NCI-H2227 treated with DMSO at 0.1 percent for 48 hours (cell line): ENCODE results near the gene PDSS2.
"Not testable (repeated sequence)": the region's sequence is repeated elsewhere in the genome, so short reads cannot be mapped to it uniquely, and the experiment has no call there.

ENCODE experiments used
- DNase-seq: peaks from one replicate; lab custom pipeline; 2025; lab: John Stamatoyannopoulos, UW

Gene PDSS2

GRCh38 chr6:107216197-107216933, 243.0 kb downstream of the PDSS2 start:
- DNase-seq: no peak

DNA sequence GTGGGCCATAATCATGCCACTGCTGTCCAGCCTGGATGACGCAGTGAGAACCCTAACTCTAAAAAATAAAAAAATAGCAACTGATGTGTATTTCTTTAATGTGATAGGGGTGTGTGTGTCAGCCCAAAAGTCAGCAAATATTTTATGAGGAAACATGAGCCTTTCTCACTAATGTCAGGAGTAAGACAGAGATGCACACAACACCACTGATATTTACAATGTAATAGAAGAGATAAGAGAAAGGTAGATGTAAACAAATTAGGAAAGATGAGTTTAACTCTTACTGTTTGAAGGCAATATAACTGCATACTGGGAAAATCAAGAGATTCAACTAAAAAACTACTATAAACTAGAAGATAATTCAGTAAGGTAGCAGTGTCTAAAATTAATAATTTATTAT, 244.0 kb downstream of the PDSS2 start:
- no peak for DNase-seq

GRCh38 chr6:107214655-107215054, 244.7 kb downstream of the PDSS2 start:
- DNase-seq: no peak

- no peak for DNase-seq
These were observed 249.7 kb downstream of the PDSS2 start for GRCh38 chr6:107209406-107210305.

- no peak for DNase-seq
These were observed 252.0 kb downstream of the PDSS2 start for GRCh38 chr6:107207251-107207873.

GRCh38 chr6:107205058-107205998, 254.0 kb downstream of the PDSS2 start:
- DNase-seq: no peak

GRCh38 chr6:107202876-107203468, 256.4 kb downstream of the PDSS2 start:
- DNase-seq: no peak

- DNase-seq: no peak
These were observed 260.5 kb downstream of the PDSS2 start for GRCh38 chr6:107198631-107199416.

DNA sequence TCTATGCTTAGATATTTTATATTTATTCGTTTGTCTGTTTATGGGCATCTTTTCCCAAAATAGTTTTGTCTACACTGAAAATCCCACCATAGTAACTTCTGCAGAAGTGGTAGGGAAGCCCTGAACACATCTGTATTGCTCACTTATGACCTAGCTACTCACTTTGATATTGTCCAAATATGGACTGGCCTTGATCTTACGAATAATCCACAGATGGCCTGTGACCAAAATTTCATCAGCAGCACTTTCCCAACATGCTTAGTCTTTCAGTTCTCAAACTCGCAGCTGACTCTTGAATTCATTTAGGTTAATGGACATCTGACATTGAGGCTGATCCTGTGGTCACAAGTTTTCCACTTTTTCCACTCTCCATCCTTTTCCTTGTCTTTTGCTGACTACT, 263.2 kb downstream of the PDSS2 start:
- no peak for DNase-seq

DNA sequence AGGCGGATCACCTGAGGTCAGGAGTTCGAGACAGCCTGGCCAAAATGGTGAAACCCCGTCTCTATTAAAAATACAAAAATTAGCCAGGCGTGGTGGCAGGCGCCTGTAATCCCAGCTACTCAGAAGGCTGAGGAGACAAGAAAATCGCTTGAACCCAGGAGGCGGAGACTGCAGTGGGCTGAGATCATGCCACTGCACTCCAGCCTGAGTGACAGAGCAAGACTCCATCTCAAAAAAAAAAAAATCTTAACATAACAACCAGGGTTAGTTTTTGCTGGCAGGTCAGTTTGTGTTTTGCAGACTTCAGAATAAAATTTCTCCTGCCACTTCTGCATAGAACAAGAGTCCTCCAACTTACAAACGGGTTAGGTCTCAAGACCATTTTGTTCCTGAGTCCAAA, 264.6 kb downstream of the PDSS2 start:
- DNase-seq: not testable (repeated sequence)

DNA sequence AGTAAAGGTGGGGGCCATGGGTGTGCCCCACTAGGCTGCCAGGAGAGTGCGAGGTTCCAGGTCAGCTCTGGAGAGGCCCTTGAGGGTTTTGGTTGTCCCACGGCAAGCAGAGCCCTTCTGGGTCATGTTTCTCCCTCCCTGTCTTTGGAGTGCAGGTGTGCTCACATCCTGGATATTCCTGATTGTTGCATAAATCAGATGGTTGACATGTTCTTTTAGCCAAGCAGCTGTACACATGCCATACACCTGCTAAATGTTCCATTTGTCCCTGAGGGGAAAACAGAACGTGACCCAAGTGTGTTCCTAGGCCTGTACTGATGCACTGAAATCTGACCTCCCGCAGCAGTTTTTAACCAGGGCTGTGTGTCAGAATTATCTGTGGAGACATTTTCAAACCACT, 266.5 kb downstream of the PDSS2 start:
- no peak for DNase-seq

GRCh38 chr6:107187630-107188029, 271.7 kb downstream of the PDSS2 start:
- no peak for DNase-seq

- no peak for DNase-seq
These were observed 273.3 kb downstream of the PDSS2 start for GRCh38 chr6:107186047-107186446.

DNA sequence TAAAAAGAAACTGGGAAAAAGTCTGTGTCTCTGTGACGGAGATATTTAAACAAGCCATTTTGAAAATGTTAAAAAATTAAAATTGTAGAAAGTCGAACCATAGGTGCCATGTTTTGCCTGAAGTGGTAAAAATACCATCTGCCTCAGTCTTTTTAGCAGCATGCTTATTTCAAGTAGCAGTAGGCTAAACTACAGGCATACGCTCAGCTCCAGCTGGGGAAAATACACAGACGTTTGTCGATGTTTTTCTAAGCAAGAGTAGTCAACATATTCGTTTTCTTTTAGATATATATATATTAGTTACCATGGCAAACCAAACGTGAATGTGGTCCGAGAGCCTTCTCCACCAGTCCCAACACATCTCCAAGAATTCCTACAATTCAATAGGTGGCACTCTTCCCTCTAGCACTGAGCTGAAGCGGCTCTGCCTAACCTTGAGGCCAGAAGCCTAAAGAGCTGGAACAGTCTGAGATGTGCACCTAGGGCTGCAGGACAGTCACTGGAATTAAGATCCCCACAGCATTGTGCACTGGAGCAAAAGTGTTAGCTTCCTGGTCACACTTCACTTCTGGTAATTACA, 273.9 kb downstream of the PDSS2 start:
- peak; percentile 27 for DNase-seq

DNA sequence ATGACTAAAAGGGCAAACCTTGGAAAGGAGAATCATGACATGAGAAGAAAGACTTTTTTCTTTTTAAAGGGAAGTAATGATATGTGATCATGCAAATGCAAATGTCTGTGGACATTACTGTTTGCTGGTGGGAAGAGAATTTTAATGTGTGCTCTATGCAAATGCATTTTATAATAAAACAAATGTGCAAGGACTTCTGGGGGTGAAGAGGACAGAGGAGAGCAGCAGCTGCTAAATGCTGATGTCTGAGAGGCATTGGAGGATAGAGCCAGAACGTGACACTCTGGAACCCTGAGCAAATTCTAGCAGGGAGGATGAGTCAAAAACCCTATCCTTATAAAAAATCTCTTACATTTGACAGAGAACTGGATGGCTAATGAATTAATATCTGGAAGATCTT, 274.9 kb downstream of the PDSS2 start:
- DNase-seq: no peak

DNA sequence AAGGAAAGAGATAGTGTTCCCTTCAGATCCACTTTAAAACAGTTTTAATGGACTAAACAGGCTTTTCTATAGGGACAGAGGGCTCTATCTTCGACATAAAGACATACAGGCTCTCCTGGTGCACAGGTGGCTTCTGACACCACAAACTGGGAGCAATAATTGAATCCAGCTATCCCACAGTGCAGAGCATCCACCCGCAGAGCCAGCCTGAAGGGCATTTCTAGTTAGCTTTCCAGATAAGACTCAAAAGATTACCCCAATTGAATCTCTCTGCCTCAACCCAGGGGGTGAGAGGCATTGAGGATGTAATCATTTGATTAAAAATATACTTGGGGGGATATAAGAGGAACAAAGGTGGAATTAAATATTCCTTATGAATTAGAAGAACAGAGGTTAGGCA, 279.3 kb downstream of the PDSS2 start:
- DNase-seq: no peak

DNA sequence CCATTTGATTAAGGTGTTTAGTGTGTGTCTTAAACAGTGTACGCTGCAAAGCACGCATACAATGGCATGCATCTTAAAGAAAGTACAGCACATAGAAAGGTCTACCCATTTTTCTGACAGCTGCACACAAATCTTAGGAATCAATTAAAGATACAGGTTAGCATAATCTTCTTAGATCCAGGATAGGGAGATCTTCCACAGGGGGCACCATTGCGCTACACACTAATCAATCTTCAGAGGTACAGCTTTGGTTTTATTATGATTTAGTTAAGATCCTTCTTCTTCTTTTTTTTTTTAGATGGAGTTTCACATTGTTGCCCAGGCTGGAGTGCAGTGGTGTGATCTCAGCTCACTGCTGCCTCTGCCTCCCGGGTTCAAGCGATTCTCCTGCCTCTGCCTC, 280.4 kb downstream of the PDSS2 start:
- no peak for DNase-seq

GRCh38 chr6:107173779-107174178, 285.6 kb downstream of the PDSS2 start:
- no peak for DNase-seq

DNA sequence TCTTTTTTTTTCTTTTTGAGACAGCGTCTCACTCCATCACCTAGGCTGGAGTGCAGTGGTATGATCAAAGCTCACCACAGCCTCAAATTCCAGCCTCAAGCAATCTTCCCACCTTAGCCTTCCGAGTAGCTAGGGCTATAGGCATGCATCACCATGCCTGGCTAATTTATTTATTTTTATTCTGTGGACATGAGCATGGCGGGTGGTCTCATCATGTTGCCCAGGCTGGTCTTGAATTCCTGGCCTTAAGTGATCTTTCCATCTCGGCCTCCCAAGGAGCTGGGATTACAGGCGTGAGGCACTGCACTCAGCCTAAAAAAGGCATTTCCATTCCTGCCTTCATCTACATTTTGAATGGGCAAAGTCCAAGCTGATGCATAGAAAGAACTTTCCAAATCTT, 287.9 kb downstream of the PDSS2 start:
- no peak for DNase-seq

DNA sequence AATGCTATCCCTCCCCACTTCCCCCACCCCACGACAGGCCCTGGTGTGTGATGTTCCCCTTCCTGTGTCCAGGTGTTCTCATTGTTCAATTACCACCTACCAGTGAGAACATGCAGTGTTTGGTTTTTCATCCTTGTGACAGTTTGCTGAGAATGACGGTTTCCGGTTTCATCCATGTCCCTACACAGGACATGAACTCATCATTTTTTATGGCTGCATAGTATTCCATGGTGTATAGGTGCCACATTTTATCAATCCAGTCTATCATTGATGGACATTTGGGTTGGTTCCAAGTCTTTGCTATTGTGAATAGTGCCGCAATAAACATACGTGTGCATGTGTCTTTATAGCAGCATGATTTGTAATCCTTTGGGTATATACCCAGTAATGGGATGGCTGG, 295.1 kb downstream of the PDSS2 start:
- not testable (repeated sequence) for DNase-seq
